Endothelial cell of umbilical vein (primary cell): ENCODE measurements around the gene INPP5A. TPM values are rescaled to one million over a fixed set of nuclear protein-coding genes. Genes with fewer than 3 reads are reported as not detected.

Experiments
- BruUV-seq: library from RNA; stranded (reverse); fragments of 400-500 nt; replicated peaks from 2 replicates; lab custom pipeline; 2021; lab: Mats Ljungman, UMichigan
- CTCF ChIA-PET: fragments of 300-600, 350-600 bp; sonication (Branson Sonifier 250); formaldehyde crosslinking; loops from one replicate; lab custom pipeline; 2021; ENCODE audit warnings: antibody characterized with exemption, inconsistent platforms; lab: Charles Lee
- POLR2A ChIA-PET: fragments of 300-600, 350-600 bp; sonication (Branson Sonifier 250); formaldehyde crosslinking; loops from one replicate; lab custom pipeline; 2021; ENCODE audit warnings: antibody characterized with exemption, inconsistent platforms; lab: Charles Lee
- DNase-seq: peaks from one replicate; pipeline ENCODE4 v3.0.0-alpha.2; 2011; ENCODE audit warnings: low read depth, low spot score
- FAIRE-seq: peaks from 2 replicates; lab custom pipeline; 2011; peaks lifted over from hg19 to GRCh38; lab: Jason Lieb, UNC
- H2AFZ ChIP-seq: 2 replicates; pipeline ENCODE4 v1.6.0; 2012; ENCODE audit warnings: low read depth, low read length, control low read depth, inconsistent platforms
- H3K27ac ChIP-seq: 2 replicates; pipeline ENCODE4 v1.5.1; 2011; ENCODE audit warnings: low read depth, mild to moderate bottlenecking, control low read depth, low read length, moderate library complexity; ENCODE audit not compliant: insufficient read depth
- H3K27me3 ChIP-seq, 2 experiments: 2 replicates each; pipeline versions ENCODE4 v1.6.0 to v1.6.1; 2011; ENCODE audit warnings: low read length in 2 of 2, mixed read lengths in 1 of 2; ENCODE audit not compliant: control insufficient read depth in 2 of 2, insufficient read depth in 2 of 2
- H3K36me3 ChIP-seq, 2 experiments: 2 replicates in 1 of 2; 3 replicates in 1 of 2; pipeline ENCODE4 v1.5.1; 2011; ENCODE audit warnings: low read length in 2 of 2, mild to moderate bottlenecking in 1 of 2, moderate library complexity in 1 of 2; ENCODE audit not compliant: control insufficient read depth in 2 of 2, insufficient read depth in 2 of 2; ENCODE audit errors: extremely low read depth in 1 of 2
- H3K4me1 ChIP-seq: 3 replicates; pipeline ENCODE4 v1.5.1; 2011; ENCODE audit warnings: mild to moderate bottlenecking, low read length; ENCODE audit not compliant: control insufficient read depth, insufficient read depth; ENCODE audit errors: extremely low read depth
- H3K4me2 ChIP-seq: 2 replicates; pipeline ENCODE4 v1.6.1; 2011; ENCODE audit warnings: low read length, control low read depth, mixed read lengths; ENCODE audit not compliant: insufficient read depth
- H3K4me3 ChIP-seq, 3 experiments: fragments of 200-600 bp in 1 of 3; sonication (generic), shearing (Covaris generic) in 1 of 3; replicated peaks in 1 of 3; 2 replicates each; pipeline ENCODE4 v1.5.1; 2011 to 2016; ENCODE audit warnings: control low read depth in 3 of 3, low read length in 3 of 3, mild to moderate bottlenecking in 2 of 3, inconsistent platforms in 1 of 3, low read depth in 1 of 3, moderate library complexity in 1 of 3; ENCODE audit not compliant: insufficient read depth in 1 of 3
- H3K79me2 ChIP-seq: 2 replicates; pipeline ENCODE4 v1.6.0; 2012; ENCODE audit warnings: low read length, inconsistent platforms; ENCODE audit not compliant: control insufficient read depth, insufficient read depth
- H3K9ac ChIP-seq: replicated peaks from 2 replicates; pipeline ENCODE3; 2011; ENCODE audit warnings: low read length, control low read depth; ENCODE audit not compliant: insufficient read depth; ENCODE audit errors: extremely low read depth
- H3K9me1 ChIP-seq: replicated peaks from 3 replicates; pipeline ENCODE4 v1.6.0; 2011; ENCODE audit warnings: mild to moderate bottlenecking, low read length; ENCODE audit not compliant: control insufficient read depth, insufficient read depth; ENCODE audit errors: extremely low read depth
- H3K9me3 ChIP-seq: replicated peaks from 2 replicates; pipeline ENCODE4 v1.5.1; 2012; ENCODE audit warnings: low read length, inconsistent platforms; ENCODE audit not compliant: control insufficient read depth, insufficient read depth
- H4K20me1 ChIP-seq: replicated peaks from 2 replicates; pipeline ENCODE3; 2011; ENCODE audit warnings: mild to moderate bottlenecking, low read length; ENCODE audit not compliant: control insufficient read depth, insufficient read depth; ENCODE audit errors: extremely low read depth
- CTCF ChIP-seq, 2 donors: IDR thresholded peaks; 1 replicate in 1 of 2; 2 replicates in 1 of 2; pipeline ENCODE4 v1.5.1; 2011; ENCODE audit warnings: low read length in 2 of 2, mild to moderate bottlenecking in 2 of 2, moderate library complexity in 2 of 2, control low read depth in 1 of 2, inconsistent platforms in 1 of 2, low read depth in 1 of 2; ENCODE audit not compliant: insufficient read depth in 1 of 2; ENCODE audit errors: extremely low read depth in 1 of 2
- EZH2 ChIP-seq: IDR thresholded peaks from 2 replicates; pipeline ENCODE4 v1.6.1; 2012; ENCODE audit warnings: borderline replicate concordance, low read depth, mild to moderate bottlenecking, moderate library complexity, low read length, inconsistent platforms; ENCODE audit not compliant: severe bottlenecking
- FOS ChIP-seq: IDR thresholded peaks from 2 replicates; pipeline ENCODE4 v1.6.1; 2011; ENCODE audit warnings: mild to moderate bottlenecking, low read length, moderate library complexity, borderline replicate concordance; ENCODE audit not compliant: insufficient read depth
- GATA2 ChIP-seq: IDR thresholded peaks from 2 replicates; pipeline ENCODE4 v1.7.0; 2011; ENCODE audit warnings: low read depth, mild to moderate bottlenecking, moderate library complexity, mixed read lengths, low read length; ENCODE audit not compliant: insufficient read length, insufficient read depth
- JUN ChIP-seq: IDR thresholded peaks from 2 replicates; pipeline ENCODE4 v1.6.1; 2011; ENCODE audit warnings: borderline replicate concordance, low read depth; ENCODE audit not compliant: insufficient read length, insufficient read depth
- MAX ChIP-seq: IDR thresholded peaks from 2 replicates; pipeline ENCODE4 v1.6.1; 2011; ENCODE audit not compliant: insufficient read depth, insufficient read length
- MYC ChIP-seq: IDR thresholded peaks from one replicate; pipeline ENCODE4 v1.6.1; 2011; ENCODE audit warnings: mild to moderate bottlenecking, low read depth, low read length
- POLR2A ChIP-seq: IDR thresholded peaks from 2 replicates; pipeline ENCODE4 v1.6.1; 2012; ENCODE audit warnings: low read depth, mild to moderate bottlenecking, control low read depth, low read length
- POLR2AphosphoS5 ChIP-seq: IDR thresholded peaks from 2 replicates; pipeline ENCODE4 v1.6.1; 2012; ENCODE audit warnings: low read depth, mild to moderate bottlenecking, control low read depth, low read length, moderate library complexity; ENCODE audit not compliant: insufficient read depth
- dilution Hi-C: fragments of 300-500 bp; cut with MboI; formaldehyde crosslinking; loops from one replicate; pipeline ENCODE4 v1.15.0; 2019; ENCODE audit warnings: low sequenced_read_pairs; ENCODE audit not compliant: extremely low pct_ligation_motif_present
- intact Hi-C: fragments of 100-400 bp; cut with micrococcal nuclease; formaldehyde crosslinking; loops from one replicate; pipeline ENCODE4 v1.10.0; 2022
- polyA plus RNA-seq, 4 experiments: library from polyadenylated mRNA; depleted of rRNA in 3 of 4; stranded (reverse) in 3 of 4; unstranded in 1 of 4; fragments of >200 nt; gene quantifications; 2 replicates each; pipeline versions ENCODE4 v1.2.1 to v1.2.3, GENCODE V29; 2011 to 2012; ENCODE audit warnings: missing spikeins in 1 of 4
- total RNA-seq: library from RNA; stranded (reverse); gene quantifications from 2 replicates; pipeline ENCODE4 v1.2.3, GENCODE V29; 2021

Gene INPP5A
- total and polyA plus RNA-seq, 2 donors (not counting 3 experiments of a cell fraction or from before 2014, with no cell fraction given) = 22.9 to 33.2 TPM

DNA sequence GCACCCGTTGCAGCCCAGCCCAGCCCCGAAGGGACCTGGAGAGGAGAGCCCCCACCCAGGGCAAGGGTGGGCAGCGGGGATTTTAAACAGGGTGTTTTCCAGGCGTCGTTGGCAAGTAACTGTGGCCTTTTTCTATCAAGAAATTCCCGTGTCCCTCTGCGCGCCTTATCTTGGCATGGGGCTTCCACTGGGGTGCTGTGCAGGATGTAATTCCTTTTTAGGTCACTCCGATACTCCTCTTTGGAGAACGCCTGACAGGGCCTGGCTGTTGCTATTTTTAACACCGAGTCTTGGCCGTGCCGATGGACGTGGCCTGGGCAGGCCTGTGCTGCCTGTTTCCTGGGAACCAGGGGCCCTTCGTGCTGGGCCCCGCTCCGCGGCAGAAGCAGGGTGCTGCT is 93.8 kb downstream of the INPP5A start:
- Histone ChIP-seq H3K9me3 (no peaks in the 10 kb centered on the region), H3K36me3 (no peaks in the 10 kb centered on the region), H2AFZ (no peak overlapping the region), H3K4me1 (peaks cover 12% of the 10 kb centered on the region), H3K27ac (no peak overlapping the region), H3K9ac (no peak overlapping the region), H3K9me1 (no peaks in the 10 kb centered on the region), H4K20me1 (no peaks in the 10 kb centered on the region), H3K79me2 (no peaks in the 10 kb centered on the region), H3K27me3 (no peaks in the 10 kb centered on the region), H3K4me3 (no peak overlapping the region), H3K4me2 (no peak overlapping the region)
- ChIA-PET POLR2A (no interaction called here), CTCF (no interaction called here)
- intact Hi-C loops = no loop called here
- no peak for FAIRE-seq
- BruUV-seq = no TSS peak
- TF ChIP-seq POLR2AphosphoS5 (no peak), MYC (no peak), MAX (no peak), POLR2A (no peak), JUN (no peak), FOS (no peak), CTCF (IDR thresholded peaks at IDR 0.05; ENCODE audit: extremely low read depth in 1 of 2, insufficient read depth in 1 of 2, low read depth in 1 of 2, low read length in 2 of 2) (no peak), EZH2 (no peak), GATA2 (no peak)
- dilution Hi-C loops = no loop called here
- DNase-seq = no peak
